HG03139 (cell line): ENCODE measurements around the gene NMNAT3.
"Not testable (repeated sequence)": the region's sequence is repeated elsewhere in the genome, so short reads cannot be mapped to it uniquely, and the experiment has no call there.

Experiments
- ATAC-seq: cut with Tn5 transposase; IDR thresholded peaks from one replicate; pipeline ENCODE4 v1.9.1; 2021; ENCODE audit not compliant: unreplicated experiment

NMNAT3 gene

DNA sequence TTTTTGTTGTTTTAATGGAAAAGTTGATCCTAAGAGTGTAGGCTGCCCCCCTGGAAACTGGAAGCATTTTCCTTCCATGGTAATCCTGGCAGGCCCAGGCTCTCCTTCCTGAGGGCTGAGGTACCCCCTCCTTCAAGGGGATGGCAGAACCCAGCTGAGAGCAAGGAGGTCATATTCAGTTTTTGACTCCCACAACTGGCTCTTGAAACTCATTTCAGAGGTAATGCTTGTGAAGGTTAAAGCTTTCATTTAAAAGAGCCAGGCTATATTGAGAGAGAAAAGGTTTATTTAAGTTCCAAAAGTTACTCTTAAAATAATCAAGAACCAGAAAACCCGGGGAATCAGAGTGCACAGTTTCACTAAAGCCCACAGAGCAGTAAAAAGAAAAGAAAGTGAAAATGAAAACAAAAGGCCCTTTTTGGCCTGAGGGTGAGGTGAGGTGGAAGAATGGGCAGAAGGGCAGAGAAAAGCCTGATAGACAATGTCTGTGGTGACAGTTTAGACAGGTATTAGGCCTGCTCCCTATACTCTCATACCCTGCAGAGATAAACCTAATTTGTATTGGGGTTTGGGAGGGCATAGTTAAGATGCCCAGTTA is 91.3 kb downstream of the NMNAT3 start:
- ATAC-seq, result no peak

DNA sequence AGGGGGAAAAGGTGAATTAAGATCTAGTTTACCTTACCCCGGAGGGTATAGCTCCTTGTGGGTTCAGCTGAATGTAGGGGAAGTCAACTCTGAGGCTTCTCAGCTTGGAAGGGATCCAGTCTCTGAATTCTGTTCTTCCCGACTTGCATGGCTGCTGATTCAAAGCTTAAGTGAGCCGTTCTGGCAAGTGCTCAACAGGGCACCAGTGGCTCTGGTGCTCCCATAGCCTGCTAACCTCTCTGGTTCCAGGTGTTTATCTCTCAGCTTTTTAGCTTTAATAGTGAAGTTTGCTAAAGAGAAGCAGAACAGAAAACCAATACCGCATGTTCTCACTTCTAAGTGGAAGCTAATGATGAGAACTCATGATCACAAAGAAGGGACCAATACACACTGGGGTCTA is 92.0 kb downstream of the NMNAT3 start:
- no peak for ATAC-seq

DNA sequence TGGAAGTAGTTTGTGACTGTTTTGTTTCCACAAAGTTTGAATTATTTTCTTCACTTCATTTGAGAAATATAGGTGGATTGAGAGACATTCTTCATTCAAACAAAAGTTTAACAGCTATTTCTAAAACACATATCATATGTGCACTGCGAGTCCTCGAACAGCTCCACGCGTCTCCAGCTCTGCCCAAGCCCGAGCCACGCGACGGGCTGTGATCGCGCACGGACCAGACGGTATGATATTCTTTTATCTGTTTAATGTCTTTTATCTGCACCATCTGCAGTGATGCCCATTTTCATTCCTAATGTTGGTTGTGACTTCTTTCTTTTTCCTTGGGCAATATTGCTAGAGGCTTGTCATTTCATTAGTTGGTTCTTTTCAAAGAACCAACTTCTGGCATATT is 94.1 kb downstream of the NMNAT3 start:
- ATAC-seq, result not testable (repeated sequence)

DNA sequence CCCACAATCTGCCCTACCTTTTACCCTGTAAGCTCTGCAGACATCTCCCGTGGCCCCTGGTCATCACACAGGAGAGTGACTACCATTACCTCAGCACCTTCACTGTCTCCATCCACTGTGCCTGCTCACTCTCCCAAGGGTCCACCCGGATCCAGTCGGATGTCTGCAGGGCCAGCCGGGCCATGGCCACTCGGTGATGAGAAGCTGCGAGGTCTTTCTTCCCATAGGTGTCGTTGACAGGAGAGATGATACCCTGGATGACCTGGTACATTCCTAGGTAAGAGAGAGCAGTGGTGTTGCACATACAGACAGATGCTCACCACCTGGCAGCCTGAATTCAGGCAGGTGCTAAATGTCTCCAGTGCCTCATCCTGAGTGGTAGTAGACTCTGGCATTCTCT is 99.0 kb downstream of the NMNAT3 start:
- no peak for ATAC-seq

DNA sequence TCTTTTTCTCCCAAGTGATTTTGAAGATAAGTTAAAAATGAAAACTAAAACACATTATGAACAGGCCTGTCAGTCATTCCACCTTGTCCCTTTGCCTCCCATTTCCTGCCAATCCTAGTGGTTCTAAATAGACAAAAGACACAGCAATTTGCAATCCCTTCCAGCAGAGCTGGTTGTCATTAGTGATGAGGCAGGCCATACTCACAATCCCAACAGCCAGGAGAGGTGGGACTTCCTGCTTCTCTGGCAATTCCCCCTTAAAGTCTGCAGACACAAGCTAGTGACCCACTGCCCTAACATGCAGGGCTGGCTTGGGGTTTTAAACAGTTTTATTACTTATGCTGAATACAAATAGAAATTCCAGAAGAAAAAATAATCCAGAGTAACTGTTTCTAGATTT is 99.9 kb downstream of the NMNAT3 start:
- ATAC-seq, result no peak

DNA sequence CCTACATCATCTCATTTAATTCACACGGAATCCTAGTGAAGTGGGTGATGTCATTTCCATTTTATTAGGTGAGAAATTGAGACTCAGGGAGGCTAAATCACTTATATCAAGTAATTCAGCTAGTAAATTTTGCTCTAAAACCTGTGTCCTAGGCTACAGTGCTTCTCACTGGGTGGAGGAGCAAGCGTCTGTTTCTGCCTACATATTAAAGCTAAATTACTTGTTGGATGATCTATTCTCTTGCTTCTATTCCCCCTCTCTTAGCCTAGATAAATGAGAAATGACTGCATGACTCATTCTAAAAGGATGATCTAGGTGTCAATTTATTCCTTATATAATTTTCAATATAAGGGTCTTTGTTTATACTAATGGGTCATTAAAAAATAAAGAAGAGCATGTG is 100.4 kb downstream of the NMNAT3 start:
- no peak for ATAC-seq

DNA sequence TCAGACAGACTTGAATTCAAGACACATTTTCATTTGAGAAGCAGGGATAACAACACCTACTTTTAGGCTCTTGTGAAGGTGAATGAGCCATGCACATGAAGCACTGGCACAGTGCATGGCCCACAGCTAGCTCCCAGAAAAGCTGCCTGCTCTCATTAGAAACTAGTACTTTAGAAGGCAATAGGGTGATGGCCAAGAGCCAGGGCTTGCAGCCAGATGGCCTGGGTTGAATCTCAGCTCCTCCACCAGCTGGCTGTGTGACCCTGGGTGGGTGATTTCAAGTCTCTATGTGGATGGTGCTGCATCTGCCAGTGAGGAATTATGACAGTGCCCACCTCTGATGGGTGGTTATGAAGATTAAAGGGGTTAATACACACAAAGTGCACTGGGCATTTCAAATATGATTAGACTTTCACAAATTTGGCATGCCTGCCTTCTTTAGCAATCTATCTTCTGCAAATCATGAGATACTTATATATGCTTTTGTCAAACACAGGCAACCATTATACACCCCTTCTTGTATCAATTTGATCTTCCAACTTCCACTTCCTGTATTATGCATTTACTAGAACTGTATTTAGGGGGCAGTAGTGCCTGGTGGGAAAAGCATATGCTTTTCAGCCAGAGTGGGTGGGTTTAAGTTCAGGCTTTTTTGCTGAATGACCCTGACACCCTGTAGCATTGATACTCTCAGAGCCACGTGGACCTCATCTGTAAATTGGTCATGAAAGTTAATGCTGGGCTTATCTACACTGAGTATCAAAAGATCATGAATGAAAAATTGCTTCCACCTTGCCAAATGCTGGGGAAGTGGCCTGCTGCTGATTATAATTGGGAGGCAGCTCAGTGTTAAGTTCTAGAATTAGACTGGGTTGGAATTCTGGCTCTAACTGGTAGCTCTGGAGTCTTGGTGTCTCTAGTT is 103.5 kb downstream of the NMNAT3 start:
- ATAC-seq, result no peak

DNA sequence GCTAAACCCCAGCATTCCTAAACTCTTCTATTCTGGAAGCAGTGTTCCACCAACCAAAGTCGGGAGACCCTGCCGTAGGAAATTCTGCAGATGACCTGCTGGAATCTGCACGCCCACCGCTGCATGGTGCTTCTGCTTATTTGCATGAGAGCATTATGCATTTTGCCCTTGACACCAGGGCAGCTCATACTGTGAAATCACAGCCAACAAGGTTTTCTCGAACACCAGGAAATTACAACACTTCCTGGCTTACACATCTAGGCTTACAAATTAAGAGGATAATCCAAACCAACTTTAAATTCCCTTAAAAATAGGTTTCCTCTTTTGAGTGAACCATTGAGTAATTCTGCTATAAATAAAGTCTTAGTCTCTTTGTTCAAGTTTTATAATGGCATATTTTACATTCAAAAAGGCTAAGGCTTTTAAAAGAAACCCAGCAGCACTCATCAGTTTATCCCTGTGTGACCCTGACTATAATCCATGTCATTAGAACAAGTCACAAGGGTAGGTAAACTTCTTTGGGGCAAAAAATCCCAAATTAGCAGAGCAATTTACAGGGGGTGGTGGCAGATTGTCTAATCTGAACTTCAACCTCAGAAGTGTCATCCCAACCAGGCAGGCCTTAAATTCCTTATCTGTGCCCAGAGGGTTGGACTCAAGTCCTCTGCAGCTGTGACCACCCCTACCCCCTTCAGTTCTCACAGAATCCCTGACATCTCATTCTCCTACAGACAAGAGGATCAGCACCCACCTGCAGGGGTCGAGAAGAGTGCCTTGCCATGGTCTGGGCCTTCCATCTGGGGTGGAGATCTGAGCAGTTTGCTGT is 104.7 kb downstream of the NMNAT3 start:
- ATAC-seq, result no peak

DNA sequence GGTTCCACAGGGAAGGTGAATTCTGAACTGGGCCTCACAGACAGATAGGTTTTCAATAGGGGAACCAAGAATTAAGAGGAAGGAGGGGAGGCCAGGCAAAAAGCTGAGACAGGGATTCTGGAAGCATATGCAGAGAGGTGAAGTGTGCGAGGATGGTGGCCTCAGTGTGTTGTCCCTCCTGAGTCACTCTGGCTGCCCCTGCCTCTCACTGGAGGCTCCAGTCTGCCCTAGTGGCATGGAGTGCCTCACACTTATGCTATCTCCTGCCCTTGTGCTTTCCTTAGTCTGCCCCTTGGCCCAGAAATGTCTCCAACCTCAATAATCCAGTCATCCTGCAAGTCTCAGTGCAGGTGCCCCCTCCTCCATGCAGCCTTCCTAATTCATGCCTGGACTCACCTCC is 106.1 kb downstream of the NMNAT3 start:
- ATAC-seq, result no peak

DNA sequence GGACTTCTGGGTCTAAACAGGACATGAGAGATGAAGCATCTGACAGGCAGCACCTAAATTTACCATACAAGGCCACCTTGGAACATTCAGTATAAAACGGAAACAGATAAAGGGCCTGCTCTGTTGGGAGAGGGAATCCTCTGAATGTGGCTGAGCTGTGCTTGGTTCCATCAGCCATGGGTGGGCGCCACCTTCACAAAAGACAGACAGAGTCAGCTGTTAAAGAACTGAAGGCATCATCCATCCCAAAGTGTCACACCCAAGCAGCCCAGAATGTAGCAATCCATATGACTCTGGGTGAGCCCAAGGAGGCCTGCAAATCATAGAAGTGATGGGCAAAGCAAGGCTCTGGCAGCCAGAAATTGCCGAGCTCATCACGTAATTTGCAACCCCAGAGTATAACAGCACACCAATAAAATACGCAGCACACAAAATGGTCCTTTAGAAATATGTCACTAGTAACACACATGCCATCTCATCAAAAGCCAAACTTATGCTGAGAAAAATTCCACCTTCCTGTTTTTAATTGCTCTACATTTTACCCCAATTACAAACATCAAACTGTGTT is 113.4 kb downstream of the NMNAT3 start:
- ATAC-seq, result no peak

DNA sequence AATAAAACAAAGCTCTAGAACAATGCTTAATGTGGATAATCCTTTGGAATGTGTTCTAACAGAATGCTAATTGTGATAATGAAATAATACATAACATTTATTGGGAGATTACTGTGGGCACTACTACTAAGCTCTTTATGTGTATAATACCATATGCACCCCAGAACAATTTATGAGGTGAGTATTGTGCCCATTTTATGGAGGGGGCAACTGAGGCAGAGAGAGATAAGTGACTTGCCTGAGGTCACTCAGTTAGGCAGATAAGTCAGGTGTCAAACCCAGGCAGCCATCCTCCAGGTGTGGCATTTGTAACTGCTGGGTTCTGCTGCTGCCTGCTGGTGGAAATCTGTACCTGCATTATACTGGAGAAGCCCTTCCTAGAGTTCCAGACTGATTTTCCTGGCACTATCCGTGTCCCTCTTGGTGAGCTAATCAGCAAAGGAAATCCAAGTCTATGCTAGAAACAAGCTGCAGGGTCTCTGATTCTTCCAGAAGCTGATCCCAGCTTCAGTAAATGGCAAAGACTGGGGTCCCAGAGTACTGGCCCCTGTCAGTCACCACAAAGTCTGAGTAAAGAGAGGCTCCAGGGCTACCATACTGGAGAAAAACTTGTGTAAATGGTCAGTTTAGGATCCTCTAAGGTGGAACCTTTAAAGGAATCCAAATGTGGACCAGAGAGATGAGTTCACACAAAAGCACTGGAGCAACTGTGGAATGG is 115.7 kb downstream of the NMNAT3 start:
- no peak for ATAC-seq

DNA sequence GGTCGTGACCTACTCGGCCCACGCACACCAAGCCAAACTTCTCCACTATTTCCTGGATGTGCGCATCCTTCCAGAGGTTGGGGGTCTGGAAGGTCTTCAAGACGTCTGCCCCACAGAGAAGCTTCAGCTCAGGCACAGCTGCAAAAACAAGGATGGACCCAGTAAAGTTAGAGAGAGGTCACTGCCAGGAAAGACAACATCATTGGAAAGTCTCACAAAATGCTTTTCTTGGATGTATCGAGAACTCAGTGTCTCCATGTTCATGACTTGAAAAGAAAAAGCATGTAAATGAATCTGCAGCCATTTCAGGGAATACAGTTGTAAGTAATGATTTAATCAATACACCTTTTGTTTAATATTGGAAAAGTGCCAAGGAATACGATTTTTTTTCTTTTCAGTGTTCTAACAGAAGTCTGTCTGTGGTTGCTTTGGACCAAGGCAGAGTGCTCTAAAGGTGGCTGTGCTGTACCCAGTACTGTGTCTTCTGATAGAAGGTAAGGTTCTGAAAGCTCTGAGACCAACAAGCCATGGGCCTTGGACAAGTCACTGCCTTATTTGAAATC is 116.4 kb downstream of the NMNAT3 start:
- no peak for ATAC-seq

DNA sequence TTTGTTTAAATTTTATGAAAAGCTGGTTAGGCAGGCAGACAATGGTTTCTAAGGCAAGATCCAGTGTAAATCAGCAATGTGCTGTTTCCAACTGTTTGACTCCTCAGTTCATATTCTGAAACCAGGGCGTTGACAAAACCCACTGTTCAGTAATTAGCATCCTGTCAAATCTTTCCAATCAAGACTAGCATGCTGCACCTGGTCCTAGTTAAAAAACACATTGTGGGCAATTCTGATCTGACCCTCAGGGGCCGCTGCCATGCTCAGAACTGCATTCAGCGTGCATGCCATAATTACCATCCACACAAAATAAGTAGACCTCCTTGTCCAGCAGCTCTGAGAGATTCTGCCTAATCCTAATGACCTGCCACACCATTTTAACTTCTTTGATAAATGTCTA is 117.4 kb downstream of the NMNAT3 start:
- no peak for ATAC-seq

DNA sequence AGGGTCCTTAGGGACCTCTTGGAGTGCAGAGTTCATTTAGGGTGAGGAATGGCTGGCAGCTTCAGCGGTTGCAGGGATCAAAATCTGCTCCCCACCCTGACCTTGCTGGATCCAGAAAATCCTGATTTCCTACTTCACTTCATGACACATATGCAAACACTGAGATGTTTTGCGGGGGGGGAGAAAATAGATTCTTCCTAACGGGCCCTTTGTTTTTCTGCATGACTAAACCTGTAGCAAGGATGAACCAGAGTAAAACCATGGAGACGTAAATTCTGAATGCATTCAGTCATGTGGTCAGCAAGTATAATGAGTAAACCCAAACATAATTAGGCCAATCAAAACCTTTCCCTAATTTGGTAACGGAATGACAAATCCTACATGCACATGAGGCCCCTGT is 118.2 kb downstream of the NMNAT3 start:
- ATAC-seq, result no peak

DNA sequence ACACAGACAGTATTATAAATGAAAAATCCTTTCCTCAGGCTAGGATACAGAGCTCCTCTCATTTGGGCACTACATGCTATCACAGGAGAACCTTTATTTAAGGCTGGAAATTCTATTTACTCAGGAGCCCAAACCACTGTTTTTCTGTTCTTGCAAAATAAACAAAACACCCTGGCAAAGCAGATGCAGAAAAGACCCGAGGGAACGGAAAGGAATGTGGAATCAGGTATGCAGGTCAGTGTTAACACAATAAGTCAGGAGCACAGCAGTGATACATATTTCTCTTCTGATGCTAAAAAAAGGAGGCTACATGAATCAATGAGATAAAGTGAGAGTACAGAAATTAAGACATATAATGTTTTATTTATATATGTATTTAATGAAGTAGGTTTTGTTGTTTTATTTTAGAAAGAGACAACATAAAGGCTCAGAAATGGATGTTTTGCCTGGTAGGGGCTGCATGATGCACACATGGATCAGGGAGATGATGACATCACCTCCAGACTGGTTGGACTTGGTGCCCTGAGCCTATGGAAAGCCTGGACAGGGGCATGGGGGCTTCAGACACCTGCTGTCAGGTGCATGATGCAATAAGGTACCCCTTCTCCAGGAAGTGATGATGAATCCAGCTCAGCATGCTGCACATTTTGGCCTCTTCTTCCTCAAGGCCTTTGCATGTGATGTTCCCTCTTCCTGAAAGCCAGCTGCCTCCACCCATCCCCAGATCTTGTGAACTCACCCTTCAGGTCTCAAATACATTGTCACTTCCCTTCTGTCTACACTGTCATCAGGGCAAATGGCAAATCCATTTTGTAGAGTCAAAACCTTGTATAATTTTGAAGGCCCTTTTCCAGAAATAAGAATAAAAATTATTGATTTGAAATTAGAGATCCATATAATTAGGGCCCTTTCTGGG is 119.2 kb downstream of the NMNAT3 start:
- ATAC-seq, result no peak

DNA sequence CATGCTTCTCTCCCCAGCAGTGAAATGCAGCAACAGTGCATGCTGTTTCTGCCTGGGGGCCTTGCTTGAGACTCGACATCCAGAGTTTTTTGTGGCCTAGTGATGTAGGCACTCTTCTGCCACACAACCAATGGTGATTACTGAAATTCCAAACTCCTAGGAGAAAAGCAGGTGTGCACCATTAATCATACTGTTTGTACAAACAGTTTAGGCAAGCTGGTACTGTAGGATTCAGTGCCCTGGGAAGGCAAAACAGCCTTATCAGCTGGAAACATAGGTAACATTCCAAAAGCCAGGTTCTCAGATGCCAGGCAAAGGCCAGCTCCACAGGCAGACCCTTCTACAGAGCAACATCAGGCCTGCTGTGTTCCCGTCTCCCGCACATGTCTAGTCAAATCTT is 120.7 kb downstream of the NMNAT3 start:
- ATAC-seq, result no peak

DNA sequence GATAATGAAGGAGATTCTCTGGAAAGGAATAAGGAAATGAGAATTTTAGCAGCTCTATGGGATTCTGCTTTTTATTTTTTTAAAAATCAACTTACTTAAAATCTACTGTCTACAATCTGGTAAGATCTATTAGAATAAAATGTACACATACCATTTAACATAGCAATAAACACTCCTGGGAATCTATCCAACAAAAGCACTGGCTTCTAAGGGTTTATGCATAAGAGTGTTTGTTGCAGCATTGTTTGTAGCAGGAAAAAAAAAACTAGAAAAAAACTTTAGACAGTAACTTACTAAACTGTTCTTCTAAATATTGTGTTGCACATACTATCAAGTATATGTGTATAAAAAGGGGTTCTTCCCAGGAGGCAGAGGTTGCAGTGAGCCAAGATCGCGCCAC is 122.5 kb downstream of the NMNAT3 start:
- ATAC-seq, result no peak

DNA sequence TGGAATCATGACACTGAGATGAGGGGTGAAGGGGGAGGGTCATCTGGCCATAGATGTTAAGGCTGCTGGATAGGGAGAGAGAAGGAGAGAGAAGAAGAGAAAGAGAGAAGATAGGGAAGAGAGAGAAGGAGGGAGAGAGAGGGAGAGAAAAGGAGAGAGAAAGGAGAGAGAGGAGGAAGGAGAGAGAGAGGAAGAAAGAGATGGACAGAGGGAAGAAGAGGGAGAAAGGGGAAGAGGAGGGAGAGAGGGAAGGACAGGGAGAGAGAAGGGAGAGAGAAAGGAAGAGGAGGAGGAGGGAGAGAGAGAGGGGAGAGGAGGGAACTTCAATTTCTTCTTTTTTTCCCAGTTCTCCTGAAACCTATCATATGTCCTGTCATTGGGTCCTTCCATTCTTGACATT is 123.1 kb downstream of the NMNAT3 start:
- ATAC-seq, result no peak

DNA sequence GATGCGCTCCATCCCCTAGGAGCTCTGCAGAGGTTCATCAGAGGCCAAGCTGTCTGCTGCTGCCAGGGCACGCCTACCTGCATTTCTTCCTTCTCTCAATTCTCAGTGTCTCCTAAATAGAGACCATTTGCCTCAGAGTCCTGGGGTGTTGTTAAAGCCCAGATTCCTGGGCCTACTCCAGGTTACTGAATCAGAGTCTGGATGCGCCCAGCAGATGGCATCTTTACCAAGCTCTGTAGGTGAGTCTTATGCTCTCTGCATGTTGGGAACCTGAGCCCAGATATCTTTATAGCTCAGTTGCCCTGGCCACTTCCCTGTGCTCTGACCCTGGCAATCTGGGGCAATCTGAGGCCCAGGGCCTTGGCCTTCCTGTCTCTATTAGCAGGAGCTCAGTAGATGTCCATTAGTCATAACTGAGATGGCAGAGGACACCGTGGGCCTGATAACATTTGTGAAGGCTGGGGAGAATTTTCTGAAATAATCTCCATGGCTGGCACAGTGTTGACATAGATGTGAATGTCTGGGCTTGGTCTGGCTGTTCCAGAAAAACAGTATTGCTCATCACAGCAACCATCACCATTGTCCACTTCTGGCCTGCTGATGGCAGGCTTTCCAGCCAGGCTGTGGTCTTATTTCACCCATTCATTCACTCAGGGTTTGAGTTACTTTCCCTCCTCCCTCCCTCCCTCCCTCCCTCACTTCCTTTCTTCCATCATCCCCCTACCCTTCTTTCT is 125.0 kb downstream of the NMNAT3 start:
- no peak for ATAC-seq
